HEK293 (cell line): ENCODE data around the gene RIT1.

Experiments
- CTCF ChIP-seq: fragments of 450-650 bp; formaldehyde crosslinking; IDR thresholded peaks from 2 replicates; pipeline ENCODE4 v1.5.1; 2016; ENCODE audit warnings: missing biosample characterization, missing genetic modification characterization
- PRDM2 ChIP-seq: fragments of 450-650 bp; formaldehyde crosslinking; IDR thresholded peaks from 2 replicates; pipeline ENCODE4 v1.5.1; 2016; ENCODE audit warnings: missing biosample characterization, missing genetic modification characterization, borderline replicate concordance
- ZNF596 ChIP-seq: fragments of 450-650 bp; IDR thresholded peaks from 2 replicates; pipeline ENCODE4 v1.5.0; 2018; ENCODE audit warnings: missing biosample characterization, mild to moderate bottlenecking, missing genetic modification characterization, moderate library complexity

GRCh38 chr1:155890251-155890650, 20.9 kb downstream of the RIT1 start:
- TF ChIP-seq ZNF596 (tag by site-specific recombination) (no peak), CTCF (tag by site-specific recombination) (no peak), PRDM2 (tag by site-specific recombination) (no peak)
